HG03103 (cell line): ENCODE measurements around the gene NKX1-2.
"Not testable (repeated sequence)": the region's sequence is repeated elsewhere in the genome, so short reads cannot be mapped to it uniquely, and the experiment has no call there.

Experiments
- ATAC-seq: cut with Tn5 transposase; IDR thresholded peaks from one replicate; pipeline ENCODE4 v1.9.1; 2021; ENCODE audit warnings: low read depth; ENCODE audit not compliant: unreplicated experiment

The NKX1-2 gene

DNA sequence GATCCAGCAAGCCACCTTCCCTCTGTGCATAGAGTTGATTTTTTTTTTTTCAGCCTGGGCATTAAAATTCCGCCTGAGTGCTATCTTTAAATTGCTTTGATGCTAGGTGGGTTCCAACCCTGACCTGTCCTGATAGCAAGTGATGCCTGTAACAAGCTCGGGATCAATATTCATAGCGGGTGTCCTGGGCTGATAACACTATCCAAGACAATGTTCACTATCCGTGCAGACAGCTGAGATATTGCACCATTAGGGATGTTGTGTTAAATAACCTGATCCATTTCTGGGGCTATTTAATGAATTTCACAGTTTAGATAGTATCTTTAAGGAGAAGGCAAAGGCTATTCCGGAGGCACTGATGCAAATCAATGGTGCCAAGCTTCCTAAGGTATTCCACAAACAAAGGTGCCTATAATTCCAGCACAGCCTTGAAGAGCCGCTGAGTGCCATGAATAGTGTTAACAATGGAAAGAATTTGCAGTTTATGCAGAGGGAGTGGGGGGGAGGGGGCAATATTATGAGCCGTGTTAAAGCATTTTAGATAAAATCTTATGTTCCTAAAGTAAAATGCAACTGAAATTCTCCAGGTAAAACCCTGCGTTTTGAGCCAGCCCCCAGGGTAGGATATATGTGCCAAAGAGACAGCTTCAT lies 4.2 kb upstream of the NKX1-2 start:
- no peak for ATAC-seq

DNA sequence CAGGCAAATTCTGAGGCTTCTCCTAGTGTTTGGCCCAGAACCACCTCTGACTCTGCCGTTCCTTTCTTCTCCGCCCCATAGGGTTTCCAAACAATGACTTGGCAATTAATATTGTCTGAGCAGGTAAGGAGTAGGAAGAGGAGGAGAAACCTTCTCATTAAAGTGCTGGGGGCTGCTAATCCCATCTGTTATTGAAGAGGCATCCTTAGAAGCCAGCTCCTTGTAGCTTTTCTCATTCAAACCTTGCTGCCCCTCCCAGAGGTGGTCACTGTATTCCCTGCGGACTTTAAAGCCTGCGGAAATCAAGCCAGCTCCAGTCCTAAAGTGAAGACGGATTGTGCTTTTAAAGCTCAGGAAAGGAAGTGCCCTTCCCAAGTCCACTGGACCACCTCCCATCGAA lies 1.4 kb upstream of the NKX1-2 start:
- ATAC-seq: no peak

DNA sequence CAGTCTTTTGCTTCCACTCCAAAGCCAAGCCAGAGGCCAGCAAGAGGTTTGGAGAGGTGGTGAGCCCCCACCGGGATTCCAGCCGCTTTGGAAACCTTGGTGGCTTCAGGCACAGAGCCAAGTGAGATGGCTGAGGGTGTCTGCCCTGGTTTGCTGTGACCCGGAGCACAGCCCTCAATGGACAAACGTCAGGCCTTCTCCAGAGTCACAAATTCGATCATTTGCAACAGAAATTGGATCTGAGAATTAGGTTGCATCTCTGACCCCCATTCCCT lies 885 bp upstream of the NKX1-2 start:
- ATAC-seq: no peak

DNA sequence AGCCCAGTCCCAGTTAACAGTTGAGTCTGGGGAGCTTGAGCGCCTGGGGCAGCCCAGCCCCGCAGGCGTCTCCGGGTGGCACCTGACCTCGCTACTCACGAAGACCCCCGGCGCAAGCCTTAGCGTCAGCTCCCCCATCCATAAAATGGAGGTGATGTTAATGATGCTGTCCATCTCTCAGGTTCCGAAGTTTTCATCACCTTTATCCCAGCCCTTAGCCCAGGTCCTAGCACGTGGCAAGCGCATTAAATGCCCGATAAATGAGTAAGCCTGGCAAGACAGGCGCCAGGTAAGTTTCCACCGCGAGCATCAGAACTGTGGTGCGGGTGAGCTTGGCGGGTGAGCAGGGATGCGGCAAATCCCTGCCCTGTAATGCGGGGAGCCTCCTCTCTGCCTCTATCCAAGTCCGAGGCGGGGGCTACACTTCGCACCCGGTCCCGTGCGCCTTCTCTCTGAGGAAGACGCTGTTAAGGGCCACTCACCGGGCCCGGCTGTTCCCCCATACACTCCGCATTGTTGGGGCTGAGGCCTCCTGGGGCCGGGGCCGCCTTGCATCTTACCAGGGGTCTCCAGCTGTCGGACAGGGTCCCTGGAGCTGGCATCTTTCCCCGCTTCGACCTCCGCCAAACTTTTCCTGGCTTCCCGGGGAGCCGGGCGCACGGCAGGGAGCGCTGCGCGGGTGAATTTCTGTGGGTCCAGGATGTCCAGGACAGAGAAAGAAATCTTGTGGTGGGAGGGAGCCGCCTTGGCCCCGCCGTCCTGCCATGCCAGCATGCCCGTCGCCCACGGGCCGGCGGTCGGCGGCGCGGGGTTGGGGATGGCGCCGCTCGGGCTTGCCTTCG lies 444 bp downstream of the NKX1-2 start:
- no peak for ATAC-seq

DNA sequence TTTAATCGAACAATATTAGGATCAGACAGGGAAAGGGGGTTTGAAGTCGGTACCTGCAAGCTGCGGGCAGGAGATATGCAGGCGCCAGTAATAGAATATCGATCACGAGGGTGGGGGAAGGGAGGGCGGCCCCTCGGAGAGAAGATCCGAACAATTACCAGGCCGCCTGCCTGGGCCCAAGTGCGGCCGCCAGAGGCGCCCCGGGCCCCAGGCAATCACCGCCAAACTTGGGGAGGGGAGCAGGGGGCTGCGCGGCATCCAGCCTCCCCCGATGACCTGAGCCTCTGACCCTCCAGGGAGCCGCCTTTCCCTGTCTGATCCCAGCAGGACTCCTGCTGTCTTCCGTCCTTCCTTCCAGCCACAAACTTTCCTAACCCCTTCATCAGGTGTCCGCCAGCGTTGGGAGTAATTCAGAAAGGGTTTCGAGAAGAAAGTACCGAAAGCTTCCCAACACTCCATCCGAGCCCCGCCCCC lies 1.1 kb downstream of the NKX1-2 start:
- ATAC-seq: no peak

DNA sequence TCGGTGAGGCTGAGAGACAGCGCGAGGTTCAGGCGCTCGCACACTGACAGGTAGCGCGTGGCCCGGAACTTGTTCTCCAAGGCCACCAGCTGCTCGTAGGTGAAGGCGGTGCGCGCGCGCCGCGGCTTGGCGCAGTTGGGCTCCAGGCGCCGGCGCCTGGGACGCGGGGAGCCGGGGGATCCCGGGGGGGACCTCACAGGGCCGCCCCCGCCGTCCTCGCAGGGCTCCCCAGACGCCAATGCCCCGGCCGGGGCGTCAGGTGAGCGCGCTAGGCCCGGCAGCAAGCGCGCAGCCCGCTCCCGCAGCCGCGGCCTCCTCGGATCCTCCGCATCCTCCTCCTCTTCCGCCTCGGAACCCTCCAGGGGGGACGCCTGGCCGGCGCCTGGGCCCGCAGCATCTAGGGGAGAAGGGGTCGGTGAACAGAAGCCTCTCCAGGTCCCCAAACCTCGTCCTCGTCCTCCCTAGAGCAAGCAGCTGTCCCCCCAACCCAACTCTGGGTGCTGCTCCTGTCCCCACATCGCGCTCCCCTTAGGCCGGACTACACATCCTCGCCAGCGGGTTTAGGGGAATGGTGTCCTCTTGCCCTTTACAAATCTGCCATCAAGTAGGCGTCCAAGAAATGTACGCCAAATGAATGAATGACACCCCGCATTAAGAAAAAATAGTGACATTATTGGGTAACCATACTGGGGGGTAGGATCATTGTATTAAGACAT lies 1.9 kb downstream of the NKX1-2 start:
- no peak for ATAC-seq

DNA sequence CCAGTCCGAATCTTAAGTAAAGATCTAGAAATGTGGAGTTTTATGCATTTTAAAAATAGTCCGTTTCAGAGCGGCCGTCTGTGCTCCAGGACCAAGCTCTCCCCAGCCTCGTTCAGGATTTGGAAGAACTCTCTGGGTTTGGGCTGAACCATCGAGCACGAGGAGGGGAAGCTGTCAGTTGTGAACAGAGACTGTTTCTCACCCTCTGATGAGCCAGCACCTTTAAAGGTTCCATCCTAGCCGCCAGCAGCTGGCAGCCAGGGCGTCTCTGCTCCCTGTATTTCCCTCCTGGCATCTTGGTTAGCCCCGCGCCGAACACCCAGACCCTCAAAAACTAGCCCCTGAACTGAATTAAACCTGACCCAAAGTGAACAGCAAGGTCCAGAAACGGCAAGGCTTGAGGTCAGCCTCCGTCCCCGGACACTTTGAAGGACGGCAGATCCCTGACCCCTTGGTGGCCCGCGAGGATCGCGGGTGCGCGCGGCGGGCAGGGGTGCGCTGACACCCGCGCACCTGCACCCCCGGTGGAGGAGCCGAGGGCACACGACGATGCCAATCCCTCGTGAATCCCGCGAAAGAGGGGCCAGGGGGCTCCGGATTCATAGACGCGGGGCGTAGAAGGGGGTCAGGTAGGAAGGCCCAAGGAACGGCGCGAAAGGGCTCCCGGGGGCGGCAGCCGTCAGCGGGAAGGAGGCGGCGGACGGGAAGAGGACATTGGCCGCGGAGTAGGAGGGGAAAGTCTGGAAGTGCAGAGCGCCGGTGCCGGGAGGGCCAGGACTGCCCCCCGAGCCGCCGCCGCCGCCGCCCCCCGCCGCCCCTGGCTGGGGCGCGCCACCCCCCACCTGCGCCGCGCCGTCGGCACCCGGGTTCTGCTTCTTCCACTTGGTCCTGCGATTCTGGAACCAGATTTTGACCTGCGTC lies 2.7 kb downstream of the NKX1-2 start:
- ATAC-seq: no peak

DNA sequence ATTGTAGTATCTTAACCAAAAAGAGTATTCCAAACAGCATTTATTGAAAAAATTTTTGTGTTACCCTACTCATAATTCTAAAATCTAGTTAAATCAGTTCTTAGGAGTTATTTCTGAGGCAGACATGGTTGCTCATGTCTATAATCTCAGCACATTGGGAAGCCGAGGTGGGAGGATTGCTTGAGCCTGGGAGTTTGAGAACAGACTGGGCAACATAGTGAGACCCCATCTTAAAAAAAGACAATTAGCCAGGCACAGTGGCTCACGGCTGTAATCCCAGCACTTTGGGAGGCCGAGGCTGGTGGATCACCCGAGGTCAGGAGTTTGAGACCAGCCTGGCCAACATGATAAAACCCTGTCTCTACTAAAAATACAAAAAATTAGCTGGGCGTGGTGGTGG lies 8.1 kb downstream of the NKX1-2 start:
- not testable (repeated sequence) for ATAC-seq

DNA sequence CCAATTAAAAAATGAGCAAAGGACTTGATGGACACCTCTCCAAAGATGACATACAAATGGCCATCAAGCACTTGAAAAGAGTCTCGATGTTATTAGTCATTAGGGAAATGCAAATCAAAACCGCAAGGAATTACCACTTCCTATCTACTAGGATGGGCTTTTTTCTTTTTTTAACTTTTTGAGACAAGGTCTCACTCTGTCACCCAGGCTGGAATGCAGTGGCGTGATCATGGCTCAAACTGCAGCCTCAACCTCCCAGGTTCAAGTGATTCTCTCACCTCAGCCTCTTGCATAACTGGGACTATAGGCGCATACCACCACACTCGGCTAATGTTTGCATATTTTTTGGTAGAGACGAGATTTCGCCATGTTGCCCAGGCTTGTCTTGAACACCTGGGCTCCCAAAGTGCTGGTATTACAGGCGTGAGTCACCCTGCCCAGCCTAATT lies 13.6 kb downstream of the NKX1-2 start:
- ATAC-seq: peak; percentile 65

DNA sequence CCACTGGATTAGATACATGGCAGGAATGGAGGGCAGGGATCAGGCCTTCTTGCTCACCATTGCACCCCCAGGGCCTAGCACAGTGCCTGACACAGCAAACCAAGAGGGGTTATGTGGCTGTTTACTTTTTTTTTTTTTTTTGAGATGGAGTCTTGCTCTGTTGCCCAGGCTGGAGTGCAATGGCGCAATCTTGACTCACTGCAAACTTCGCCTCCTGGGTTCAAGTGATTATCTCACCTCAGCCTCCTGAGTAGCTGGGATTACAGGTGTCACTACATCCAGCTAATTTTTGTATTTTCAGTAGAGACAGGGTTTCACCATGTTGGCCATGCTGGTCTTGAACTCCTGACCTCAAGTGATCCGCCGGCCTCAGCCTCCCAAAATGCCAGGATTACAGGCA lies 14.2 kb downstream of the NKX1-2 start:
- ATAC-seq: not testable (repeated sequence)

DNA sequence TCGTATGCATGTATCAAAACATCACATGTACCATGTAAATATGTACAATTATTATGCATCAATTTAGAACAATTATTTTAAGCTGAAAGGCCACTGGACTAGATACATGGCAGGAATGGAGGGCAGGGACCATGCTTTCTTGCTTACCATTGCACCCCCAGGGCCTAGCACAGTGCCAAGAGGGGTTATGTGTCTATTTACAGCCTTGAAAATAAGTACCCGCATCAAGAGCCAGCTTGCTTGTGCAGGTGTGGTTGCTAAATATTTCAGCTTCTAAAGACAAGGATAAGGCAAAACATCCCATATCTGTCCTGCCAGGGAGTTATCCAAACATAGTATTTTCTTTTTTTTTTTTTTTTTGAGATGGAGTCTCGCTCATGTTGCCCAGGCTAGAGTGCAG lies 16.4 kb downstream of the NKX1-2 start:
- no peak for ATAC-seq

DNA sequence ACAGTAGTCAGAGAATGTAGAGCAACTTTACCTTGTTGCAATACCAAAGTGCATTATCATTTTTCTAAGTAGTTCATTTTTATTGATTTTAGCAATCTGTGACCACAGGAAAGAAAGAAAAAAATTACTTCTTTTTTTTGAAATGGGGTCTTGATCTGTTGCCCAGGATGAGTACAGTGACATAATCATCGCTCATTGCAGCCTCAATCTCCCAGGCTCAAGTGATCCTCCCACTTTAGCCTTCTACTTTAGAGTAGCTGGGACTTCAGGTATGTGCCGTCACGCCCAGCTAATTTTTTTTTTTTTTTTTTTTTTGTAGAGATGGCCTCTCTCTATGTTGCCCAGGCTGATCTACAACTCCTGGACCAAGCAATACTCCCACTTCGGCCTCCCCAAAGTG lies 19.8 kb downstream of the NKX1-2 start:
- ATAC-seq: no peak

DNA sequence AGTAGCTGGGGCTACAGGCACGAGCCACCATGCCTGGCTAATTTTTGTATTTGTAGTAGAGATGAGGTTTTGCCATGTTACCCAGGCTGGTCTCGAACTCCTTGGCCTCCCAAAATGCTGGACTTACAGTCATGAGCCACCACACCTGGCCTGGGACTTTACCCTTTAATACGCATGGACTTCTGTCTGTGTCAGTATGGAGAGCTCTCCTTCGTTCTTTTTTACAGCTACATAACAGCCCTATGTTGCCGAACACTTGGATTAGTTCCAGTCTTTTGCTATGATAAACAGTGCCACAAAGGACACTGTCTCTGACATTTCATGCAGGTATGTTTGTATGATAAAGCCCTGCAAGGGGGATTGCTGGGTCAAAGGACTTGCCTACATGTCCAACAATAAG lies 20.3 kb downstream of the NKX1-2 start:
- no peak for ATAC-seq

DNA sequence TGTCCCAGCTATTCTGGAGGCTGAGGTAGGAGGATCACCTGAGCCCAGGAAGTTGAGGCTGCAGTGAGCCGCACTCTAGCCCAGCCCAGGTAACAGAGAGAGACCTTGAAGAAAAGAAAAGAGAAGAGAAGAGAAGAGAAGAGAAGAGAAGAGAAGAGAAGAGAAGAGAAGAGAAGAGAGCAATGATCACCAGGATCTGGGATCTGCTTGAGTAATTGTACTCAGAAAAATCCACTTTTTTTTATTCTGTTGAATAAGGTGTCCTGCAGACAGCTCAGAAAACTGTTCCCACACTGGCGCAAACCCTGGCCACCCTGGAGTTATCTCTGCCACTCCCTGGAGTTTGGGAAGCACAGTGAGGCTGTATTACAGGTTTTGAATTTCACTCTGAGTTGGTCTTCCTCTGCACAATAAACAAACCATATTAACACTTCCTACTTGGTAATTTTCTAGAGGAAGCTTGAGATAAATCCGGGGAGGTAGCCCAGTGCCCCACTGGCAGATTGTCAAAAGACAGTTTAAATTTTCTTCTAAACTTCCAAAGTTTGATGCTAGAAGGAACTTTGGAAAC lies 21.5 kb downstream of the NKX1-2 start:
- ATAC-seq: no peak

DNA sequence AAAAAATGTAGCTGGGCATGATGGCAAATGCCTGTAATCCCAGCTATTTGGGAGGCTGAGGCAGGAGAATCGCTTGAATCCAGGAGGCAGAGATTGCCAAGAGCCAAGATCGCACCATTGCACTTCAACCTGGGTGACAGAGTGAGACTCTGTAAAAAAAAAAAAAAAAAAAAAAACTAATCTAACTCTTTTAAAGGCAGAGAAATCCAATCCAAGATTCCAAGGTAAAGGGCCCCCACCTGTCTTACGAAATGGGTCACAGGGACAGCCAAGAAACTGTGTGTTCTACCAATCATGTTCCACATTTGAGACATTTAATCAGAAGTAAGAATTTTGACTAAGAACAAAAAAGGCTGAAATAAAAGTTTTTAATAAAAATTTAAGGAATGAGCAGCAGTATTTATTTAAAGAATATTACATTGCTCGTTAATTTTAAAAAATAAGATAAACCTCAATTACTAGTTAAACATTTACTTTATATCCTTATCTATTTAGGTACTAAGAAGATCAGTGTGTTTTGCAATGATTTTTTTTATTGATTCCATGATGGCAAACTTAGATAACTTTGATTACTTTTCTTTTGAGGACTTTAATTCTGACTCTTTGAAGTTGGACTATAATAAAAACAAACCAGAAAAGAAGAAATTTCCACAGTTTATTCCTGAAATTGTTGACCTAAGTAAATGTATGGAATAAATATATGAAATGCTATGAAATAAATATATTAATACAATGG lies 24.4 kb downstream of the NKX1-2 start:
- no peak for ATAC-seq

DNA sequence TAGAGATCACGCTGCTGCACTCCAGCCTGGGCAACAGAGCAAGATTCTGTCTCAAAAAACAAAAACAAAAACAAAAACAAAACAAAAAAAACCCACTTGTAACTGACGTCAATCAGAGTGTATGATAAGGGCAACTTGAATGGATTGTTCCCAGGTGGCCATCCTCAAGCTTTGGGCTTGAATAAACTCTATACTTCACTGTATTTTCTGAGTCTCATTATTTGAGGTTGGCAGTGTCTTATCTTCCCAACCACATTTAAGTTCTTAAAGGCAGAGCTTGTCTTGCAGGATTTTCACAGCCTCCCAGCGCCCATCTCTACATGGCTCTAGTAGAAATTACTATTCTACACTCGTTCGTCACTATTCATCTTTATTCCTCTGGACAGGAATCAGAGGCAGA lies 26.0 kb downstream of the NKX1-2 start:
- no peak for ATAC-seq

DNA sequence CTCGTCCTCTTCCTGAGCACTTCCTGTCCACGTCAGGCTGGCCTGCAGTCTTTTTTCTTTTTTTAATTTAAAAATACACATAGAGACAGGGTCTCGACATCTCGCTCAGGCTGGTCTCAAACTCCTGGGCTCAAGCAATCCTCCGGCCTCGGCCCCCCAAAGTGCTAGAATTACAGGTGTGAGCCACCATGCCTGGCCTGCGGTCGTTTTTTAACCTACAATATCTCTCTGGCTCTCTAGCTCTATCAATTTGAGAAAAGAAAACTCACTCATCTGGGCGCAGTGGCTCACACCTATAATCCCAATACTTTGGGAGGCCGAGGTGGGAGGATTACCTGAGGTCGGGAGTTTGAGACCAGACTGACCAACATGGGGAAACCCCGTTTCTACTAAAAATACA lies 27.1 kb downstream of the NKX1-2 start:
- ATAC-seq: no peak

DNA sequence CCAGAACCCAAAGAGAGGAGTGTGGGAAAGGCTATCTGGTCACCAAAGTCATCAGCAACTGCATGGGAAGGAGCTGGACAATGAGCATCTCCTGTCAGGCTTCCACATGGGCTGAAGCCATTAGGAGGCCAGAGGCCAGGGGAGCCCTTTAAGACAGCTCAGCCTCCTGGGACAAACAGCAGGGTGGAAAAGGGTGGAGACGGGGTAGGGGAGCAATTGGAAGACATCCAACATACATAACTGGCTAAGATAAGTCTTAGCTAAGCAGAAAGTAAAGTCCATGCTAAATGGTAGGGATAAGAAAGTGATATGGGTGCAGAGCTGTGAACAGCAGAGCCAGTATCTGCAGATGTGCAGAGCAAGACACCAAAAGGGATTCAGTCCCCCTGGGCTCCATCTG lies 29.6 kb downstream of the NKX1-2 start:
- ATAC-seq: no peak

DNA sequence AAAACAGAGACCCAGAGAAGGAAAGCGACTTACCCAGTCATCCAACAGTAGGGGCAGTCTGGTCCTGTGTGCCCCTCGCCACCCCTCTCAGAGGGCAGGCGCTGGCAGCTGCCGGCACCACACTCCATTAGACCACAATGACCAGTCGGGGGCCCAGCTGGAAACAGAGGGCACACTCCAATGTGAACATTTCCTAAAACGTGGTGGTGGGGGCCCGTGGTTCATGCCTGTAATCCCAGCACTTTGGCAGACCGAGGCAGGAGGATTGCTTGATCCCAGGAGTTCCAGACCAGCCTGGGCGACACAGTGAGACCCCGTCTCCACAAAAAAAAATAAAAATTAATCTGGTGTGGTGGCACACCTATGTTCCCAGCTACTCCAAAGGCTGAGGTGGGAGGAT lies 30.2 kb downstream of the NKX1-2 start:
- ATAC-seq: no peak
